Stimulated activated CD4-positive, alpha-beta T cell treated with anti-CD3 and anti-CD28 coated beads, Interleukin-1b, Interleukin-23, amount 100 ng/mL, for 48 hours (primary cell): ENCODE measurements around the gene IKZF1.

Experiments
- DNase-seq: peaks from one replicate; pipeline ENCODE4 v3.0.0-alpha.2; 2020

Gene IKZF1

DNA sequence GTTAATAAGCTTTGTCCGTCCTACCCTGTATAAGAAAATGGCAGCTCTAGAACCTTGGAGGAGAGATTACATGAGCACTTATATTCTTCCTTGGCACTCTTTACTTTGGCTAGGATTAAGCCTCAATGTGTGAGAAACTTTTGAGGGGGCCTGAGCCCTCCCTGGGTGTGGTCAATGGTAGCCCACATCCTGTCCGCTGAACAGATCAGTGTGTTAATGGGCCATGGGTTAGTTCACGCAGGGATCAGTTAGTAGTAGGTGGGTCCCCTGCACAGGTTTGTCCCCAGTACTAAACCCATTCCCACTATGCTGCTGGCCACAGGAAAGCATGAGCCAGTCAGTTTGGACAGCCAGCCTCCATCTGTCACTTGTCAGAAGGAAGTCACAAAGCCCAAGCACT is 20.2 kb upstream of the IKZF1 start:
- no peak for DNase-seq

DNA sequence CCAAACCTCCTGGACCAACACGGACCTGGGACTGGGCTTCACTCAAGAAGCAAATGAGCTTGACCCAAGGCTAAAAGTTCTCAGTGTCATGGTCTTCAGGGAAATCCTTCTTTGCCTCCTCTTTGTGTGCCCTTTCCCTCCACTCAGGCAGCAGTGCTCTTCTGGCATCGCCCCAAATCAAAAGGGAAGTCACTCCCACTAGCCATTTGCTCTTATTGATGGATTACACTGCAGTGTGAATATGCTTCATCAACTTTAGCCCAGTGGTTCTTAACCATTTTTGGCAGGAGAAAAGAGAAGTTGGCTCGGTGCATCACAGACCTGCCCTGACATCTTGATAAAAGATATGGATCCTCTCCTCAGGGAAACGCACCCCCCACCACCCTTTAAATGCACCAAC is 19.2 kb upstream of the IKZF1 start:
- no peak for DNase-seq

GRCh38 chr7:50287129-50287528 is 17.4 kb upstream of the IKZF1 start:
- no peak for DNase-seq

DNA sequence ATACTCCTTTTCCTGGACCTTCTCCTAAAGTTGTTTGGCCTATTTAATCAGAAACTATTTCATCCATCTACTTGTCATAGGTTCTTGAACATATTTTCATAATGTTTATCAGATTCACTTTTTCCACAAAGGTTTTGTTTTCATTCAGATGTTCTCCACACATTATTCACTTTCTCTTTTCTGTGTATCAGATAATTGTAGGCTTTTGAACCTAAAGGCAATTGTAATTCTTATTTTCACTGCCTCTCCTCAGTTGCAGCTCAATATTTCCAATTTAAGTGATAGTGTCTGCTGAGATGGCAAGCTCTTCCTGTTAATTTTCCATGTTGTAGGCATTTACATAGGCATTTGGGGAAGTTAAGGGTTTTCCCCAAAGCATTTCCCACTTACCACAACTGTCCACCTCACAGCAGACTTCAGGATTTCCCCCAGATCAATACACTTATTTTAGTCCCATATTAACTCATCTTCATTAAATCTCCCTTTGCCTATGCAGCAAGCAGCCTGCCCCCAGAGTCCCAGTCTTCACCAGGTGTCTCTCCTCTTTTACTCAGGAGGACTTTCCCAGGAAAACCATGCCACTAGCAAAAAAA is 12.3 kb upstream of the IKZF1 start:
- DNase-seq = no peak

- no peak for DNase-seq
Measured at GRCh38 chr7:50292763-50293162, 11.8 kb upstream of the IKZF1 start.

DNA sequence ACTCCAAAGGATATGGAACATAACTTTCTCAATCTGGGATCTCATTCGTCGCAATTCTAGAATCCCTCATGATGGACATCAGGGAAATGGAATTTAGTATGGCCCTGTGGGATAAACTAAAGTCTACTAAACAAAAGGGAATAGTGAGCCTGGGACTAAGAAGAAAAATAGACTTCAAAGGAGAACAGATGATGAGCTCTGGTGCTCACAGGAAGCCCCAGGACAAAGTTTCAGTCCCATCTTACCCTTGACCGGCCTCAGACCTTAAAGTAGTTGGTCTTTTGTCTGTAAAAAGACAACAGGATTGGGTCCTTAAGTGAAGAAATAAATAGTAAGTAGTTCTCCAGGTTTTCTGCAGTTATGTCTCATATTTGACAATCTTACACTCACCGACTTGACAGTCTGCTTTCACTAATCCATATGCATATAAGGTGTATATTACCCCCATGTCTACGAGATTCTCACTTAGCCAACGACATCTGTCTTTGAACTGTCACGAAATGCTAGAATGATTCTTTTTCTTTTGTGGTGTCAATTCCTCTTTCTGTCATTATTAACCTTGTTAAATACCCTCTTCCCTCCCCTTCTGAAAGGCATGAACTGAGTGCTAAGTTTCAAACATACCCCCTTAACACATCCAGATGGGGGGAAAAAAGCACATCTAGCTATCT is 10.9 kb upstream of the IKZF1 start:
- no peak for DNase-seq

GRCh38 chr7:50295133-50295532 is 9.4 kb upstream of the IKZF1 start:
- DNase-seq = no peak

- DNase-seq = no peak
Measured at GRCh38 chr7:50296799-50297198, 7.7 kb upstream of the IKZF1 start.

GRCh38 chr7:50298811-50299562 is 5.5 kb upstream of the IKZF1 start:
- DNase-seq = no peak

DNA sequence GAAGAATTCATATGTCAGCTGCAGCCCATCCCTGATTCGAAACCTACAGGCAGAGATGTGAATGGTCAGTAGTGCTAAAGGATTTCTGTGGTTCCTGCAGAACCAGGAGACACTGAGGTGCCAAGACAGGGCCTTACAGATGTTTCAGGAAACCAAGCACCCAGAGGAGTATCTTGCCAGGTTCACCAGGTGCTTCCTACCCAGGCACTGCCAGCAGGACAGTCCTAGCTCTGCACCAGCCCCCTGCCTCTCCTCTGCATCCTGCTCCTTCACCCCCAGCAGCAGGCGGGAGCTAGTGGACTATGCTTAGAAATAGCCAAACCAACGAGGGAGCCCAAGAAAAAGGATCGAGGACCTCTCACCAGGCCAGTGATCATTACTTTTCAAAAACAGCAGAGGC is 4.2 kb upstream of the IKZF1 start:
- DNase-seq = no peak

GRCh38 chr7:50302486-50303334 is 1.8 kb upstream of the IKZF1 start:
- DNase-seq = no peak

GRCh38 chr7:50303335-50304128 is 984 bp upstream of the IKZF1 start:
- DNase-seq = no peak

GRCh38 chr7:50304911-50305582 is 531 bp downstream of the IKZF1 start:
- DNase-seq = peak; percentile 73

DNA sequence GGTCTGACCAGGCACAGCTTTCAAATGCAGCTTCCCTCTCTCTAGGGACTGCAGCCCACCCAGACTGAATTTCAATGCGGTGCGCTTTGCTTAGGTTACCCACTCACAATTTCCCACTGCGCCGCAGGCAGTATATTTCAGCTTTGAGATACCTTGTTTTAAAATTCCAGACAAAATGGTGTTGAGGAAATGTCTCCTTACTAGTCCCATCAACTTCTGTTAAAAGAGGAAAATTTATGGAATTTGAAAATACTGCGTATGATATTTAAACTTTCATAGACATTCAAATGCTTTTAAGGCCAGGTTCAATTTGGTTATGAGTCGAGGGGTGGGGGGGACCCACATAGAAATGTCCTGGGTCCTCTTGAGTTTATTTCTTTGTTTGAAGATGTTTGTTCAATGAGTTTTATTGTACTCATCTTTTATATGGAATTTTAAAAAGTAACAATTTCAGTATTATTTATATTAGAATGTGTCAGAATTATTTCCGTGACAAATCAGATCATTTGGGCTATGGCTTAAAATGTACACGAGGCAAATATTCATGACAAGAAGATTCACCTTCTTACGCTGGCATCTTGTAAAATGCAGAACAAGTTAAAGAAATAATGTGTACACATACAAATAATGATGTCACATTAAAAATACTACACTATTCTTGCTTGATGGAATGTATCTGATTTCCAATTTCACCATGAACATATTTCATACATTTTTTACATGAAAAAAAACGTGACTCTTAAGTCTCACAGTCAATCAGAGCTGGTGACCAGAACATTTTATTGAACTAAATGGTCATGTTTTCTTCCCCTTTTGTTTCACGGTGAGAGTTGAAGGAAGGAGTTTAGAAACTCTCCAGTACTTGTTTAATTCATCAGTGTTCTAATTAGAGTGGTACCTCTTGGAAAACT is 1.3 kb downstream of the IKZF1 start:
- no peak for DNase-seq

- DNase-seq = no peak
Measured at GRCh38 chr7:50306494-50307367, 2.2 kb downstream of the IKZF1 start.

DNA sequence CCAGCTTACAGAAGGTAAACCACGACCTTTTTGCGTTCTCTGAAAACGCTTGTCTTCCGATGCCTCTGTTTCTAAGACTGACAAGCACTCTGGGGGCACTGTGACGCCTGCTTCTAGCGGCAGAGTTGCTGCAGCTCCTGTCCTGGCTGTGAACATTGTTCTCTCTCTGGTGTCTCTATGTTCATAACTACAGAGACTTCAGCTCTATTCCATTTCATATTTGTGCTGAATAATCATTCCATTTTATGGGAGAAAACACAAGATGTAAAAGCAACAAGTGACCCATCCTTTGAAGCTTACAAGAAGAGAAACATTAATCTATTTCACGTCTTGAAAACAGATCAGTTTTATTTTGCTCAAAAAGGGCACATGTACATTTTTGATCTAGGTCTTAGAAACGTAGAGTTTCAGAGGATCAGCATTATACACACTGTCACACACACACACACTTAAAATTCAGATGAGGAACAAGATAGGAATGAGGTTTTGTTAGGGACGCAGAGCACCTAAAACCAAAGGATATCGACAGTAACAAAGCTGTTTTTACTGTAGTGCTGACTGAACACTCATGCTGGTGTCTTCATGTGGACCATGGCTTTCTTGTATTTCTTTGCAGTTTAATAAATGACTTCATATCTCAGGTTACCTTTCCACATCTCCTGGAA is 3.0 kb downstream of the IKZF1 start:
- peak; percentile 76 for DNase-seq

GRCh38 chr7:50308203-50308531 is 3.7 kb downstream of the IKZF1 start:
- DNase-seq = no peak

DNA sequence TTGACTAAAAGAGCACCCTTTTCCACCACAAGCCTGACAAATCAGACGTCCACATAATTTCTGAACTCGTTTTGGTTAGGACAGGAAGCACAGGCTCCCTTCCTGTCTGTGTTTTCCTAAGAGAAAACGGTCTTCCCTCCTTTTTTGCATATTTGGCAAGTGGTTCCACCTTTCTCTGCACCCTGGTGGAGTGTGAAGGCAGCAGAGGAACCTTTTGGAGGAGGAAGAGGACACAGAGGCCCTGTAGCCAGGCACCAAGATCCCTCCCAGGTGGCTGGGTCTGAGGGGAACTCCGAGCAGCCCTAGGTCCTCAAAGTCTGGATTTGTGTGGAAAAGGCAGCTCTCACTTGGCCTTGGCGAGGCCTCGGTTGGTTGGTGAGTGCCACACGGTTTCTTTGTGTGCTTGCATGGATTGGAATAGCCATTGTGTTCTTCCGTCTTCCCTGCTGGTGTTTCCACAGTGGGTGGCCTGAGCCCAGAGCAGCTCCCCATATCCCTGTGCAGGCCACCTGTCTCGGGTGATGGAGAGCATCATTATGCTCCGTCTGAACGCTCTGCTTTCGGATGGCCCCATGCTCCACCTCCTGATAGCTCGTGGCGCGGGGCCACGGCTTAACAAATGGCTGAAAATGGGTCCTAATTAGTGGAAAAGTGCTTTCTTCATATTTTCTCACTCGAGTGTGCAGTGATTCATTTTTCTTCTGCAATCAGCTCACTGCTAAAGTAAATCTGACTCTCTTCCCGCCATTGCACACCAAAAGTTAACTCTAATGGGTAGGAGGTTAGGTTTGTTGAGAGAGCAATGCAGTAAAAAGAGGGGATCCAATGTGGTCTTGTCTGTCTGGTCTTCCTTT is 4.2 kb downstream of the IKZF1 start:
- peak; percentile 68 for DNase-seq
